Activated CD4-positive, alpha-beta T cell treated with anti-CD3 and anti-CD28 coated beads, Interleukin-2, amount 10 ng/mL, durations not matched to agents 24 days and 14 days (primary cell): ENCODE results near the gene TDO2. TPM values are rescaled to one million over a fixed set of nuclear protein-coding genes. Genes with fewer than 3 reads are reported as not detected.

Source experiments
- DNase-seq: peaks from one replicate; pipeline ENCODE4 v3.0.0; 2022
- H3K27ac Mint-ChIP-seq: one replicate; pipeline ENCODE4 v1.8.0; 2022; ENCODE audit warnings: mild to moderate bottlenecking, mixed read lengths
- H3K27me3 Mint-ChIP-seq: one replicate; pipeline ENCODE4 v1.8.0; 2022; ENCODE audit warnings: mixed read lengths
- H3K36me3 Mint-ChIP-seq: one replicate; pipeline ENCODE4 v1.8.0; 2022; ENCODE audit warnings: low read depth, mild to moderate bottlenecking, mixed read lengths
- H3K4me1 Mint-ChIP-seq: one replicate; pipeline ENCODE4 v1.8.0; 2021; ENCODE audit warnings: mixed read lengths
- H3K4me3 Mint-ChIP-seq: one replicate; pipeline ENCODE4 v1.8.0; 2022; ENCODE audit warnings: mild to moderate bottlenecking, moderate library complexity, mixed read lengths
- H3K9me3 Mint-ChIP-seq: one replicate; pipeline ENCODE4 v1.8.0; 2021; ENCODE audit warnings: mixed read lengths
- intact Hi-C: fragments of 100-400 bp; cut with micrococcal nuclease; formaldehyde crosslinking; loops from one replicate; pipeline ENCODE4 v1.15.1; 2023
- total RNA-seq: library from RNA; stranded (reverse); gene quantifications from 2 replicates; pipeline ENCODE4 v1.2.3, GENCODE V29; 2022

The TDO2 gene
- total RNA-seq, 1 donor from 2014 or later, result not detected

DNA sequence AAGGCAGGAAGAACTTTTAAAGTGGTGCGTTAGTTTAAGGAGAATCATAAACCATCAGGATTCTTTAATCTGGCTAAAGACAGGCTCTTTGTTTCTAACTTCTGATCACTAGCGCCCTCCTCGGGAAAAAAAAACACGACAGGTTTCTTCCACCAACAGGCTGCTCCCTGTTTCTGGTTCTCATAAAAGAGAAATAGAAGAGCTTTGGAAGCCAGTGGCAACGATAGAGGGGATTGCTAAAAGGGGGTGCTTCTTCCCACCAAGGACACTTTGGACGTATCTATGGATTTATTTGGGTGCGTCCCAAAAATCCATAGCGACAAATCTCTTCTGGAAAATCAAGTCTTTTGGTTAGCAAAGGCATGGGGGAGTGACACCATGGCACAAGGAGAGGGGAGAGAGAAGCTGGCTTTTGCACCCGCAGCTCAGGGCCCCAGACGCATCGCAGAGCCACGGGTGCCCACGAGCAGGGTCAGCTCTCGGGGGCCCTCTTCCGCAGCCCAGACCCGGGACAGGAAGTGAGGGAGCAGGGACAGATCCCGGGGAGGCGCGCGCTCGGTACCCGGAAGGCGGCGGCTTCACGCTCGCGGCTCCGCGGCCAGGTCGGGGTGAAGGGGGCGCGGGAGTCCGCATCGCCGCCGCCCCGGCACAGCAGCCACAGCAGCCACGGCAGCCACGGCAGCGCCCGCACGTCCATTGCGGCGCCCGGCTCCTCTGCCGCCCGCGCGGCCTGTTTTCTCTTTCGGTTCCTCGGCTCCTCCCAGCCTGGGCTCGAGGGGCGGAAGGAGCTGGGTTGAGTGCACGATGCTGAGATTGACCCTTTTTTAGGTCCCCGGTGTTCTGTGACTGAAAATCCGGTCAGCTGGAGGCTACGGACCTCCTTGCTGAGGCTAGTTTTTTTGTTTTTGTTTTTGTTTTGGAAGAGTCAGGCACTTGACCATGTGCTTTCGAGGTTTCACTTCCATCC lies 49.9 kb downstream of the TDO2 start, which contains the start of gene CTSO:
Gene CTSO (minus strand): TSS at position 716 of the 967 bp plus-strand sequence. CDS start 19 bp downstream, at position 697.
- H3K36me3 Mint-ChIP-seq, result no peaks in the 10 kb centered on the region
- H3K9me3 Mint-ChIP-seq, result peaks cover 3% of the 10 kb centered on the region
- H3K4me3 Mint-ChIP-seq, result peak within 1 kb of the TSS; percentile 99
- peaks cover 11% of the 10 kb centered on the region for H3K4me1 Mint-ChIP-seq
- peak; percentile 93 for DNase-seq
- H3K27me3 Mint-ChIP-seq, result no peaks in the 10 kb centered on the region
- peak within 1 kb of the TSS; percentile 99 for H3K27ac Mint-ChIP-seq
- intact Hi-C loops, result loop anchor here (1.0 to 5.0 kb wide), 4 partner anchors 143 to 1401 kb away; partner anchors contain the start of genes MAP9 and PLRG1

DNA sequence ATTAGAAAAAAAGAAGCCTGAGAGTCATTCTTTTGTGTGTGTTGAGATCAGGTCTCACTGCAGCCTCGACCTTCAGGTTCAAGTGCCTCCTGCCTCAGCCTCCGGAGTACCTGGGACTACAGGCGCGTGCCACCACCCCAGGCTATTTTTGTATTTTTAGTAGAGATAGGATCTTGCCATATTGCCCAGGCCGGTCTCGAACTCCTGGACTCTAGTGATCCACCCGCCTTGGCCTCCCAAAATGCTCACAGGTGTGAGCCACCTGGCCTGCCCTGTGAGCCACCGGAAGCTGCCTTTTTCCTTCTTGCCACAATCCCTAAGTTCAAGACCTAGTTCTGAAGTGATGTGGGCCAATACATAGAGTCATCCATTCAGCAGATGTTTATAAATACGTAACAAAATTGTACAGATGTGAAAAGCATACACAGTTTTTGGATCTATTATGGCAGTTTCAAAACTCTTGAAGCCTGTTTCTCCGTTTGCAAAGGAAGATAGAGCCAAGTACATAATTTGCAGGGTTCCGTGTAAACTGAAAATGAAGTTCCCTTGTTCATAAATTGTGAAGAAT lies 50.7 kb downstream of the TDO2 start:
- H3K4me3 Mint-ChIP-seq, result peak overlapping the region; percentile 99
- intact Hi-C loops, result loop anchor here (5.0 kb wide), 2 partner anchors 577 to 1402 kb away; partner anchors contain the start of genes MAP9 and PLRG1
- peaks cover 11% of the 10 kb centered on the region for H3K4me1 Mint-ChIP-seq
- no peaks in the 10 kb centered on the region for H3K27me3 Mint-ChIP-seq
- no peaks in the 10 kb centered on the region for H3K36me3 Mint-ChIP-seq
- peaks cover 3% of the 10 kb centered on the region for H3K9me3 Mint-ChIP-seq
- peak overlapping the region; percentile 99 for H3K27ac Mint-ChIP-seq
- DNase-seq, result no peak

DNA sequence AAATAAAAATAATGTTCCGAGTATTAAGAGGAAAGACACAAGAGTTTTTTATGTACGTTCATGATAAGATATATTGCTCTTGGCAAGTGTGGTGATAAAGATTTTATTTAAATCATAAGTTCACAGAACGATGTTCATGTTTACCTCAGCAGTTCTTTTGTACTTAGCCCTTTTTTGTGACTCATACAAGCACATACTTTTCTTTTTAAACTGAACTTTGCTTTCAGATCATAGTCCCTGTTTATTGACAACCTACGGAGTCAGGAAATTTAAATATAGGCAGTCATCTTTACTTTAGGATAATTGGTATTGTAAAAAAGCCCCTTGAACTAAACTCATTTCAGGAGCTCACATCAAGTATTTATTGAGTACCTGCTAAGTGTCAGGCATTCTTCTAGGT lies 51.4 kb downstream of the TDO2 start:
- Mint-ChIP-seq H3K27ac (no peak overlapping the region), H3K9me3 (peaks cover 3% of the 10 kb centered on the region), H3K36me3 (no peaks in the 10 kb centered on the region), H3K4me1 (peaks cover 11% of the 10 kb centered on the region), H3K4me3 (no peak overlapping the region), H3K27me3 (no peaks in the 10 kb centered on the region)
- intact Hi-C loops, result loop anchor here (5.0 kb wide), 2 partner anchors 578 to 1403 kb away; partner anchors contain the start of genes MAP9 and PLRG1
- DNase-seq, result no peak

DNA sequence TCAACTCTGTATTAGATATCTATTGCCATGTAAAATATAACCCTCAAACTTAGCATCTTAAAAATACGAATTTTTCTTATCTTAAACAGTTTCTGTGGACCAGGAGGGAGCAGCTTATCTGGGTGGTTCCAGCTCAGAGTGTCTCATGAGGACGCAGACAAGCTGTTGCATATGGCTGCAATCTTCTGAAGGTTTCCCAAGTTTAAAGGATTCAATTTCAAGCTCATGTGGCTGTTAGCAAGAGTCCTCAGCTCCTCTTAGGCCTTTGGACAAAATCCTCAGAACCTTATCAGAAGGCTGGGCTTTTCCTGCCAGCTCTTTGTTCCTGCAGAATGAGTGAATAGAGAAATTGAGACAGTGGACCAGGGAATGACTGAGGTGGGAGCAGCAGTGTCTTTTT lies 53.0 kb downstream of the TDO2 start:
- DNase-seq, result no peak
- Mint-ChIP-seq H3K4me1 (peaks cover 11% of the 10 kb centered on the region), H3K4me3 (no peak overlapping the region), H3K36me3 (no peaks in the 10 kb centered on the region), H3K9me3 (peaks cover 3% of the 10 kb centered on the region), H3K27ac (no peak overlapping the region), H3K27me3 (no peaks in the 10 kb centered on the region)
- intact Hi-C loops, result no loop called here

DNA sequence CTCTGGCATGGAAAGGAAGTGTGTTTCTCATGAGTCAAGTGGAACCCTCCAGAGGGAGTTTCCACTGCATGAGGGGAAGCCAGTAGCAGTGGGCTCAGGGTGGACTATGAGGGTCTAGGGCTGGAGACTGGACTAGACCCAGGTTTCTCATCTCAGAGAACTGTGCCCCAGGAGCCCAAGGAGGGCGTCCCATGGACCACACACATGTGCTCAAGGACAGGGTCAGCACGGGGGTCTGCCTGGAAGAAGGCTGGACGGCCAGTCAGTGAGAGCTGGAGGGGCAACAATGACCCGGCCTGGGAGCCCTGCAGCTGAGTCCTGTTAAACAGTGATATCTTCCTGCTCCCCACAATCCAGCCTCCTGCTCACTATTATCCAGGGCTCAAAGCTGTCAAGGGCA lies 55.9 kb downstream of the TDO2 start:
- Mint-ChIP-seq H3K27me3 (no peaks in the 10 kb centered on the region), H3K36me3 (no peaks in the 10 kb centered on the region), H3K27ac (no peak overlapping the region), H3K4me3 (no peak overlapping the region), H3K4me1 (peaks cover 3% of the 10 kb centered on the region), H3K9me3 (no peaks in the 10 kb centered on the region)
- no peak for DNase-seq
- intact Hi-C loops, result no loop called here

DNA sequence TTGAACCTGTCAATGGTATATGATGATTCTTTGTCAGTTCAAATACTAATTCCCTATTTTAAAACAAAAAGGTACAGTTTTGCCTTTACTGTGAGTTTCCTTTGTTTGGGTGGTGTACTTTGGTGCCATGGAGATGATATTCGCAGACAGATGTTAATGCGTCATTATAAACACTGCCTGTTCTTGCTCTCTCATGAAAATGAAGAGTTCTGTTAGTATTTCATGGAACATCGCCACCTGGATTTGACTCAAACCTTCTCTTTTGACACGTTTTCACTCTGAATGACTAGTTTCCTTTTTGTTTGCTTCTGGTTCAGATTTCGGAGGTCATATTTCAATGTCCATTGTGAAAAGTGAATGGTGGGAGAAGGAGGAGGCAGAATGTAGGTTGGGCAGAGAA lies 57.0 kb downstream of the TDO2 start:
- peaks cover 3% of the 10 kb centered on the region for H3K4me1 Mint-ChIP-seq
- DNase-seq, result no peak
- no peak overlapping the region for H3K27ac Mint-ChIP-seq
- H3K36me3 Mint-ChIP-seq, result no peaks in the 10 kb centered on the region
- H3K9me3 Mint-ChIP-seq, result no peaks in the 10 kb centered on the region
- no peak overlapping the region for H3K4me3 Mint-ChIP-seq
- H3K27me3 Mint-ChIP-seq, result no peaks in the 10 kb centered on the region
- intact Hi-C loops, result no loop called here

DNA sequence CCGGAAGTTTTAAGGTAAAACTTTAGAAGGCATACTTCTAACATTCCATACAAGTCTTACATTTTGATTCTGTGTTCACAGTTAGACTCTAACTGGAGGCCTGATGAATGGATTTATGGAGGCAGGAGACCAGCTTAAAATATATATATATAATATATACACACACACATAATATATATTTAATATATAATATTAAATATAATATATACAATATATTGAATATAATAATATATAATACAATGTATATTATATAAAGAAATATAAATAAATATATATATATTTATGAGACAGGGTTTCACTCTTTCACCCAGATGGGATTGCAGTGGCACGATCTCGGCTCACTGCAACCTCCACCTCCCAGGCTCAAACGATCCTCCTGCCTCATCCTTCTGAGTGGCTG lies 58.1 kb downstream of the TDO2 start:
- Mint-ChIP-seq H3K9me3 (no peaks in the 10 kb centered on the region), H3K4me3 (no peak overlapping the region), H3K27ac (no peak overlapping the region), H3K4me1 (peaks cover 3% of the 10 kb centered on the region), H3K36me3 (no peaks in the 10 kb centered on the region), H3K27me3 (no peaks in the 10 kb centered on the region)
- no peak for DNase-seq
- intact Hi-C loops, result no loop called here

DNA sequence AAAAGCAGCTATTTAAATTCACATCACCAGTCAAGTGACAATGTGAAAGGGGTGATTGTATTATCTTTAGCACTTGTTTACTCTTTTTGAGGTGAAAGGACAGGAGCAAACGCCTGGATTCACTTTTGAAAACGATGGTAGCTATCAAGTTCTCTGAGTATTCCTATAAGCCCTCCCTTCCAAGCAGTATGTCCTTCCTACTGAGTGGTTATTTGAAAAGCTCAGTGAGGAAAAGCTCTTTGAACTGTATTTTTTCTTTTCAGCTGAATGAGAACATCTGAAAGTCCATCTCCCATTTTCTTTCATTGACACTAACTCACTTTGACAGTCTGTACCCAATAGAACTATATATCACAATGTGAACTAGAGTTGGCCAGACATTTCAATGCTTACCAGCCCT lies 59.3 kb downstream of the TDO2 start:
- peaks cover 3% of the 10 kb centered on the region for H3K4me1 Mint-ChIP-seq
- H3K36me3 Mint-ChIP-seq, result no peaks in the 10 kb centered on the region
- no peaks in the 10 kb centered on the region for H3K27me3 Mint-ChIP-seq
- no peaks in the 10 kb centered on the region for H3K9me3 Mint-ChIP-seq
- no peak for DNase-seq
- H3K4me3 Mint-ChIP-seq, result no peak overlapping the region
- no peak overlapping the region for H3K27ac Mint-ChIP-seq
- intact Hi-C loops, result no loop called here

DNA sequence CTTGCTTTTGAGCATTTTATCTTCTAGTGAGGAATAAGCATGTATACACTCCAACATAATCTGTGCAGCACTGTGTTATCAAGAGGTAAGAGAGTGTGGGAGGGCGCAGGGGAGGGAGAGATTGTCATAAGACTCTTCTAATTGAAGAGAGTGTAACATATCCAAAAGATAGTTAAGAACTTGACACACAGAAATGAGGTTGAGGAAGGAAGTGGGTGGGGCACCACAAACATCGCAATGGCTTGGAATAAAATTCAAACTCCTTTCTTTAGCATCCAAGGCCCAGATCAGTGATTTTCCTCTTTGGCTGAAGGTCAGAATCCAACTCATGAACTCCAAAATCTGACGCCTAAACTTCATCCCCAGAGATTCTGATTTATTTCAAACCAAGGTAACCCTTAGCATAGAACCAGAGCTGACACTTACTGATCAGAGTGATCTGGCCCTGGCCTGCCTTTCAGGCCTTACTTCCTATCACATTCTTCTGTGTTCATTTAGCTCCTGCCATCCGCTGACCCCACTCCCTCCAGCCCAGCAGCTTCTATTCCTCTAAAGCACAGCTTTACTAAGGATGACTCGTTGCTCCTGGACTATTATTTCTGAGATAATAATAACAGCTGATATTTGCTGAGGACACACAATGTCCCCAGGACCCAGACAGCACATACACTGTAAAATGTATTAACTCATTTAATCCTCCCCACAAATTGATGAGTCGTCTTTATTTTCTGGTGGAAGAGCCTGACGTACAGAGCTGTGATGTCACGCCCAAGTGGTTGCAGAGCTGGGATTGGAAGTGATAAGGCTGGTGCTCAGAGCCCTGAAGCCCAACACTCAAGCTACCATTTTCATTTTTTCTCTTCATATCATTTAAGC lies 60.8 kb downstream of the TDO2 start:
- intact Hi-C loops, result no loop called here
- H3K27ac Mint-ChIP-seq, result no peak overlapping the region
- DNase-seq, result no peak
- H3K36me3 Mint-ChIP-seq, result no peaks in the 10 kb centered on the region
- peaks cover 3% of the 10 kb centered on the region for H3K4me1 Mint-ChIP-seq
- H3K9me3 Mint-ChIP-seq, result no peaks in the 10 kb centered on the region
- no peak overlapping the region for H3K4me3 Mint-ChIP-seq
- no peaks in the 10 kb centered on the region for H3K27me3 Mint-ChIP-seq

DNA sequence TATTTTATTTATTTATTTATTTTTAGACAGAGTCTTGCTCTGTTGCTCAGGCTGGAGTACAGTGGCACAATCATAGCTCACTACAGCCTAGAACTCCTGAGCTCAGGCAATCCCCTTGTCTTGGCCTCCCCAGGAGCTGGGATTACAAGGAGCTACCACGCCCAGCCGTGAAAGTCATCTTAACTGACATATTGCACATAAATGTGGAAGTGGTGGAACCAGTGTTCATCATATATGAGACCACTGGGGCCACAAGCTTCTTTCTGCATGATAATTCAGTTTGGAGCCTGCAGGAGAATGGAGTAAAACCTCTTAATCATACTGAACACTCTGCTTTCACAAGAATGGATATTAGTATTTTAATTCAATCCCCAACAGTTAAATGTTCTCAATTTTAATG lies 62.7 kb downstream of the TDO2 start:
- no peak for DNase-seq
- H3K4me1 Mint-ChIP-seq, result peaks cover 3% of the 10 kb centered on the region
- H3K4me3 Mint-ChIP-seq, result no peak overlapping the region
- intact Hi-C loops, result no loop called here
- no peak overlapping the region for H3K27ac Mint-ChIP-seq
- H3K27me3 Mint-ChIP-seq, result no peaks in the 10 kb centered on the region
- H3K9me3 Mint-ChIP-seq, result no peaks in the 10 kb centered on the region
- no peaks in the 10 kb centered on the region for H3K36me3 Mint-ChIP-seq

DNA sequence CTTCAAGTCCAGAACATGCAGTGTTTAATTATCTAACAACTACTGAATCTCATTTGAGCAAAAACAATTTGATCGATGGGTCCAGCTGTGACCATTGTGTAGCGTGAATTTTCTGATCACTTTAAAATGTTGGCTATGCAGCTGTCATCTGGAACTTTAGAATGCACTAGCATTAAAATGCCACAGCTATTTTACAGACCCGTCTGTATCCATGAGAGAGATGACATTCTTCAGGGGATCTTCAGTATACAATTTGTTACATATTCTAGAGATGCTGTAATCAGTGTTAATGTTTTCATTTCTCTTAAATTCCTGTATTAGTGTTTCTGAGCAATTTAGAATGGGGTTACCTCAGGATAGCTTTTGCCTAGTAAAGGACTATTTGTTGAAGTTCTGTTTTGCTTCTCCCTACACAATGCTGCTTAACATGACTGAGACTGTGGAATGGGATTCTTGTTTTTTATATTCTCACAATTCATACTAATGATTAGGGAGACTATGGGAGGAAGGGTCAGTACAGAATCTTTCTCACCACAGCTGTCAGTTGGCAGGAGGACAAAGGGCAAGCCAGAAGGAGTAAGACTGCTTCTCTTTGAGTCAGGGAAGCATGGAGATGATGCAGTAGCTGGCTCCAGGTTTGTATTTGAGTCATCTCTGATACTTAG lies 63.4 kb downstream of the TDO2 start:
- no peak overlapping the region for H3K27ac Mint-ChIP-seq
- intact Hi-C loops, result no loop called here
- no peak for DNase-seq
- H3K9me3 Mint-ChIP-seq, result no peaks in the 10 kb centered on the region
- H3K27me3 Mint-ChIP-seq, result no peaks in the 10 kb centered on the region
- peaks cover 3% of the 10 kb centered on the region for H3K4me1 Mint-ChIP-seq
- no peak overlapping the region for H3K4me3 Mint-ChIP-seq
- no peaks in the 10 kb centered on the region for H3K36me3 Mint-ChIP-seq
